A549 (cell line): ENCODE data around the gene PROK2. TPM values are rescaled to one million over a fixed set of nuclear protein-coding genes. Genes with fewer than 3 reads are reported as not detected.
A peak's percentile ranks its signal among the peaks of the same experiment; 100 is the strongest.

ENCODE experiments used
- ATAC-seq, 2 experiments: fragments of 200-7000 bp in 1 of 2; fragments of >200 bp in 1 of 2; cut with Nextera tagmentation in 1 of 2; cut with Tn5 transposase in 1 of 2; 3 replicates each; pipeline versions ENCODE4 v1.8.0 to v1.9.1; 2018 to 2020; ENCODE audit warnings: mild to moderate bottlenecking in 1 of 2, moderate library complexity in 1 of 2
- CTCF ChIA-PET: fragments of 300-600 bp; sonication (Branson Sonifier 250); formaldehyde crosslinking; extraction: SDS; loops from one replicate; lab custom pipeline; 2021; ENCODE audit warnings: antibody characterized with exemption, inconsistent platforms; lab: Yijun Ruan, JAX
- POLR2A ChIA-PET: fragments of 350-600 bp; formaldehyde crosslinking; extraction: SDS; loops from one replicate; lab custom pipeline; 2021; ENCODE audit warnings: antibody characterized with exemption, inconsistent platforms; lab: Yijun Ruan, JAX
- DNase-seq, 2 experiments: peaks; one replicate each; pipeline versions ENCODE4 v3.0.0 to v3.0.0-alpha.2; 2011 to 2016; ENCODE audit warnings: low read depth in 1 of 2, low spot score in 1 of 2
- FAIRE-seq: peaks from 2 replicates; lab custom pipeline; 2011; peaks lifted over from hg19 to GRCh38; lab: Jason Lieb, UNC
- H3K27ac ChIP-seq, 2 experiments: fragments of >200 bp; sonication (Bioruptor Twin); formaldehyde crosslinking; 3 replicates each; pipeline ENCODE4 v1.5.1; 2016 to 2017
- H3K4me1 ChIP-seq: fragments of >200 bp; sonication (Bioruptor Twin); formaldehyde crosslinking; 3 replicates; pipeline ENCODE4 v1.6.1; 2016
- H3K4me2 ChIP-seq: fragments of >200 bp; sonication (Bioruptor Twin); formaldehyde crosslinking; 3 replicates; pipeline ENCODE4 v1.6.1; 2016
- H3K4me3 ChIP-seq: fragments of >200 bp; sonication (Bioruptor Twin); formaldehyde crosslinking; 3 replicates; pipeline ENCODE4 v1.5.1; 2016
- H3K9me3 ChIP-seq: fragments of >200 bp; sonication (Bioruptor Twin); formaldehyde crosslinking; 3 replicates; pipeline ENCODE4 v1.6.1; 2016
- CEBPB ChIP-seq, 2 experiments: fragments of >200 bp in 1 of 2; sonication (Bioruptor Twin) in 1 of 2; formaldehyde crosslinking in 1 of 2; IDR thresholded peaks; 2 replicates each; pipeline ENCODE4 v1.6.1; 2012 to 2016
- EHF ChIP-seq: fragments of 250-450 bp; sonication (Bioruptor Pico); IDR thresholded peaks from 2 replicates; pipeline ENCODE4 v1.5.0; 2020; ENCODE audit warnings: mild to moderate bottlenecking
- ESRRA ChIP-seq: fragments of 150-350 bp; IDR thresholded peaks from 2 replicates; pipeline ENCODE4 v1.6.1; 2014; ENCODE audit warnings: mild to moderate bottlenecking, low read length, borderline replicate concordance
- FOSB ChIP-seq: fragments of 250-450 bp; sonication (Bioruptor Pico); IDR thresholded peaks from 2 replicates; pipeline ENCODE4 v1.5.0; 2020; ENCODE audit warnings: mild to moderate bottlenecking, moderate library complexity
- FOSL2 ChIP-seq, 2 experiments: fragments of 450-650 bp in 1 of 2; fragments of >200 bp in 1 of 2; sonication (Bioruptor Twin) in 1 of 2; formaldehyde crosslinking; IDR thresholded peaks; 2 replicates each; pipeline versions ENCODE4 v1.5.0 to v1.6.1; 2016 to 2020; ENCODE audit warnings: mild to moderate bottlenecking in 1 of 2, moderate library complexity in 1 of 2
- HOXB5 ChIP-seq: fragments of 250-450 bp; sonication (Bioruptor Pico); IDR thresholded peaks from 2 replicates; pipeline ENCODE4 v1.5.0; 2020; ENCODE audit warnings: mild to moderate bottlenecking, moderate library complexity
- JUNB ChIP-seq: fragments of >200 bp; sonication (Bioruptor Twin); formaldehyde crosslinking; IDR thresholded peaks from 2 replicates; pipeline ENCODE4 v1.6.1; 2016
- KDM1A ChIP-seq: fragments of 200-600 bp; sonication (generic); IDR thresholded peaks from 2 replicates; pipeline ENCODE4 v1.6.1; 2016; ENCODE audit warnings: low read depth, mild to moderate bottlenecking
- NR3C1 ChIP-seq: fragments of >200 bp; sonication (Bioruptor Twin); formaldehyde crosslinking; IDR thresholded peaks from 3 replicates; pipeline ENCODE4 v1.6.1; 2017
- PHF8 ChIP-seq: fragments of 200-600 bp; sonication (generic); IDR thresholded peaks from 2 replicates; pipeline ENCODE4 v1.6.1; 2016; ENCODE audit warnings: low read depth, mild to moderate bottlenecking, antibody characterized with exemption, moderate library complexity, borderline replicate concordance
- POLR2A ChIP-seq: IDR thresholded peaks from 2 replicates; pipeline ENCODE4 v1.6.1; 2012; ENCODE audit warnings: mild to moderate bottlenecking, low read length
- TFCP2L1 ChIP-seq: fragments of 250-450 bp; sonication (Bioruptor Pico); IDR thresholded peaks from 2 replicates; pipeline ENCODE4 v1.5.0; 2021; ENCODE audit warnings: mild to moderate bottlenecking
- ZNF302 ChIP-seq: fragments of 250-450 bp; sonication (Bioruptor Pico); IDR thresholded peaks from 2 replicates; pipeline ENCODE4 v1.9.0; 2021; ENCODE audit warnings: inconsistent platforms, mild to moderate bottlenecking, moderate library complexity
- WGBS: methylation state at CpG from one replicate; pipeline ENCODE4 v1.1.6; 2017; ENCODE audit errors: missing lambda C conversion rate; 5-methylcytosine and 5-hydroxymethylcytosine counted together
- polyA plus RNA-seq, 4 experiments: library from polyadenylated mRNA; depleted of rRNA in 3 of 4; stranded (reverse); fragments of >200 nt; fragmentation: RNase III in 1 of 4; extraction: RNeasy Plus Mini Kit Qiagen cat#74134 plus additional on column Dnase treatment in 1 of 4; gene quantifications; 2 replicates in 3 of 4; 3 replicates in 1 of 4; pipeline ENCODE4 v1.2.3, GENCODE V29; 2011 to 2017
- TF ChIP-seq, protein P1 (sequence below): fragments of >200 bp; sonication (Bioruptor Twin); formaldehyde crosslinking; IDR thresholded peaks from 3 replicates; pipeline ENCODE4 v1.6.1; 2016
- TF ChIP-seq, protein P2 (sequence below): fragments of 200-600 bp; sonication (generic); IDR thresholded peaks from 2 replicates; pipeline ENCODE4 v1.6.1; 2016; ENCODE audit warnings: antibody characterized with exemption, mild to moderate bottlenecking, moderate library complexity
- TF ChIP-seq, protein P3 (sequence below): fragments of 150-350 bp; IDR thresholded peaks from 2 replicates; pipeline ENCODE4 v1.6.1; 2014; ENCODE audit warnings: low read depth, mild to moderate bottlenecking, low read length
- TF ChIP-seq, protein P4 (sequence below): IDR thresholded peaks from 2 replicates; pipeline ENCODE4 v1.6.1; 2012; ENCODE audit warnings: low read depth, borderline replicate concordance

PROK2 gene
- polyA plus RNA-seq, 2 of the 4 experiments (the other 2 are of a cell fraction): not detected

- no peaks in the 10 kb centered on the region for H3K9me3 ChIP-seq
- no peak for ATAC-seq
- peak; percentile 54 for FAIRE-seq
- TF ChIP-seq, protein P1, sequence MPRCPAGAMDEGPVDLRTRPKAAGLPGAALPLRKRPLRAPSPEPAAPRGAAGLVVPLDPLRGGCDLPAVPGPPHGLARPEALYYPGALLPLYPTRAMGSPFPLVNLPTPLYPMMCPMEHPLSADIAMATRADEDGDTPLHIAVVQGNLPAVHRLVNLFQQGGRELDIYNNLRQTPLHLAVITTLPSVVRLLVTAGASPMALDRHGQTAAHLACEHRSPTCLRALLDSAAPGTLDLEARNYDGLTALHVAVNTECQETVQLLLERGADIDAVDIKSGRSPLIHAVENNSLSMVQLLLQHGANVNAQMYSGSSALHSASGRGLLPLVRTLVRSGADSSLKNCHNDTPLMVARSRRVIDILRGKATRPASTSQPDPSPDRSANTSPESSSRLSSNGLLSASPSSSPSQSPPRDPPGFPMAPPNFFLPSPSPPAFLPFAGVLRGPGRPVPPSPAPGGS: no peak
- TF ChIP-seq, protein P2, sequence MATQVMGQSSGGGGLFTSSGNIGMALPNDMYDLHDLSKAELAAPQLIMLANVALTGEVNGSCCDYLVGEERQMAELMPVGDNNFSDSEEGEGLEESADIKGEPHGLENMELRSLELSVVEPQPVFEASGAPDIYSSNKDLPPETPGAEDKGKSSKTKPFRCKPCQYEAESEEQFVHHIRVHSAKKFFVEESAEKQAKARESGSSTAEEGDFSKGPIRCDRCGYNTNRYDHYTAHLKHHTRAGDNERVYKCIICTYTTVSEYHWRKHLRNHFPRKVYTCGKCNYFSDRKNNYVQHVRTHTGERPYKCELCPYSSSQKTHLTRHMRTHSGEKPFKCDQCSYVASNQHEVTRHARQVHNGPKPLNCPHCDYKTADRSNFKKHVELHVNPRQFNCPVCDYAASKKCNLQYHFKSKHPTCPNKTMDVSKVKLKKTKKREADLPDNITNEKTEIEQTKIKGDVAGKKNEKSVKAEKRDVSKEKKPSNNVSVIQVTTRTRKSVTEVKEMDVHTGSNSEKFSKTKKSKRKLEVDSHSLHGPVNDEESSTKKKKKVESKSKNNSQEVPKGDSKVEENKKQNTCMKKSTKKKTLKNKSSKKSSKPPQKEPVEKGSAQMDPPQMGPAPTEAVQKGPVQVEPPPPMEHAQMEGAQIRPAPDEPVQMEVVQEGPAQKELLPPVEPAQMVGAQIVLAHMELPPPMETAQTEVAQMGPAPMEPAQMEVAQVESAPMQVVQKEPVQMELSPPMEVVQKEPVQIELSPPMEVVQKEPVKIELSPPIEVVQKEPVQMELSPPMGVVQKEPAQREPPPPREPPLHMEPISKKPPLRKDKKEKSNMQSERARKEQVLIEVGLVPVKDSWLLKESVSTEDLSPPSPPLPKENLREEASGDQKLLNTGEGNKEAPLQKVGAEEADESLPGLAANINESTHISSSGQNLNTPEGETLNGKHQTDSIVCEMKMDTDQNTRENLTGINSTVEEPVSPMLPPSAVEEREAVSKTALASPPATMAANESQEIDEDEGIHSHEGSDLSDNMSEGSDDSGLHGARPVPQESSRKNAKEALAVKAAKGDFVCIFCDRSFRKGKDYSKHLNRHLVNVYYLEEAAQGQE: no peak
- TF ChIP-seq FOSB (CRISPR knock-in tag): no peak
- no peak for TF ChIP-seq HOXB5
- TF ChIP-seq PHF8: no peak
- no peak for TF ChIP-seq FOSL2 (IDR thresholded peaks at IDR 0.05)
- no peak for TF ChIP-seq FOSL2 (CRISPR knock-in tag; IDR thresholded peaks at IDR 0.05)
- no peak for TF ChIP-seq CEBPB (IDR thresholded peaks at IDR 0.05)
- no peak for TF ChIP-seq TFCP2L1 (CRISPR knock-in tag)
- no peak for TF ChIP-seq JUNB
- TF ChIP-seq NR3C1: no peak
- no peak for TF ChIP-seq POLR2A
- TF ChIP-seq EHF: no peak
- no peak for TF ChIP-seq KDM1A
- ChIA-PET POLR2A (no interaction called here), CTCF (no interaction called here)
- no peak for DNase-seq
- H3K4me3 ChIP-seq: no peak overlapping the region
- H3K27ac ChIP-seq: no peak overlapping the region
- no peaks in the 10 kb centered on the region for H3K4me1 ChIP-seq
- H3K4me2 ChIP-seq: no peak overlapping the region
- 45% methylated on average over 3 of the region's 3 CpGs for WGBS
Measured at GRCh38 chr3:71821116-71821515, 36.2 kb upstream of the PROK2 start.

- H3K4me1 ChIP-seq: no peaks in the 10 kb centered on the region
- ChIA-PET POLR2A (no interaction called here), CTCF (no interaction called here)
- TF ChIP-seq ESRRA: no peak
- no peaks in the 10 kb centered on the region for H3K9me3 ChIP-seq
- WGBS: 51% methylated on average over 6 of the region's 6 CpGs
- FAIRE-seq (no peak), DNase-seq (no peak), ATAC-seq (no peak)
- H3K4me3 ChIP-seq: no peak overlapping the region
- no peak overlapping the region for H3K27ac ChIP-seq
- H3K4me2 ChIP-seq: no peak overlapping the region
Measured at GRCh38 chr3:71817262-71817661, 32.3 kb upstream of the PROK2 start.

DNA sequence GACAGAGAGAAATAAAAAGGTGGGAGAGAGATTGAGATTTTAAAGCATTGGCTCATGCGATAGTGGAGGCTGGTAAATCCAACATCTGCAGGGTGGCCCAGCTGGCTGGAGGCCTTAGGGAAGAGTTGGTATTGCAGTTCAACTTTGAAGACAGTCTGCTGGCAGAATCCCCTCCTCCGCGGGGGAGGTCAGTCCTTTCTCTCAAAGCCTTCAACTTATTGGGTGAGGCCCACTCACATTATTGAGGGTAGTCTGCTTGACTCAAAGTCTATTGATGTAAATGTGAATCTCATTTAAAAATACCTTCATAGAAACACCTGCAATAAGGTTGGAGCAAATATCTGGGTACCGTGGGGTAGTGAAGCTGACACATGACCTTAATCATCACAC is 31.8 kb upstream of the PROK2 start:
- ATAC-seq (no peak), FAIRE-seq (no peak), DNase-seq (no peak)
- WGBS: 64% methylated on average over 4 of the region's 4 CpGs
- POLR2A ChIA-PET: no interaction called here
- Histone ChIP-seq H3K4me2 (no peak overlapping the region), H3K27ac (no peak overlapping the region), H3K4me1 (no peaks in the 10 kb centered on the region), H3K9me3 (no peaks in the 10 kb centered on the region), H3K4me3 (no peak overlapping the region)
- CTCF ChIA-PET: no interaction called here
- TF ChIP-seq, protein P3, sequence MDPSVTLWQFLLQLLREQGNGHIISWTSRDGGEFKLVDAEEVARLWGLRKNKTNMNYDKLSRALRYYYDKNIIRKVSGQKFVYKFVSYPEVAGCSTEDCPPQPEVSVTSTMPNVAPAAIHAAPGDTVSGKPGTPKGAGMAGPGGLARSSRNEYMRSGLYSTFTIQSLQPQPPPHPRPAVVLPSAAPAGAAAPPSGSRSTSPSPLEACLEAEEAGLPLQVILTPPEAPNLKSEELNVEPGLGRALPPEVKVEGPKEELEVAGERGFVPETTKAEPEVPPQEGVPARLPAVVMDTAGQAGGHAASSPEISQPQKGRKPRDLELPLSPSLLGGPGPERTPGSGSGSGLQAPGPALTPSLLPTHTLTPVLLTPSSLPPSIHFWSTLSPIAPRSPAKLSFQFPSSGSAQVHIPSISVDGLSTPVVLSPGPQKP: no peak
- TF ChIP-seq, protein P4, sequence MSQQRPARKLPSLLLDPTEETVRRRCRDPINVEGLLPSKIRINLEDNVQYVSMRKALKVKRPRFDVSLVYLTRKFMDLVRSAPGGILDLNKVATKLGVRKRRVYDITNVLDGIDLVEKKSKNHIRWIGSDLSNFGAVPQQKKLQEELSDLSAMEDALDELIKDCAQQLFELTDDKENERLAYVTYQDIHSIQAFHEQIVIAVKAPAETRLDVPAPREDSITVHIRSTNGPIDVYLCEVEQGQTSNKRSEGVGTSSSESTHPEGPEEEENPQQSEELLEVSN: no peak
- TF ChIP-seq ZNF302 (CRISPR knock-in tag): no peak
